ENCODE results near the gene CATSPERD. TPM values are rescaled to one million over a fixed set of nuclear protein-coding genes. Genes with fewer than 3 reads are reported as not detected.

CATSPERD gene
- total and polyA plus RNA-seq, 2 of the 4 experiments (the other 2 are of a cell fraction), result not detected

DNA sequence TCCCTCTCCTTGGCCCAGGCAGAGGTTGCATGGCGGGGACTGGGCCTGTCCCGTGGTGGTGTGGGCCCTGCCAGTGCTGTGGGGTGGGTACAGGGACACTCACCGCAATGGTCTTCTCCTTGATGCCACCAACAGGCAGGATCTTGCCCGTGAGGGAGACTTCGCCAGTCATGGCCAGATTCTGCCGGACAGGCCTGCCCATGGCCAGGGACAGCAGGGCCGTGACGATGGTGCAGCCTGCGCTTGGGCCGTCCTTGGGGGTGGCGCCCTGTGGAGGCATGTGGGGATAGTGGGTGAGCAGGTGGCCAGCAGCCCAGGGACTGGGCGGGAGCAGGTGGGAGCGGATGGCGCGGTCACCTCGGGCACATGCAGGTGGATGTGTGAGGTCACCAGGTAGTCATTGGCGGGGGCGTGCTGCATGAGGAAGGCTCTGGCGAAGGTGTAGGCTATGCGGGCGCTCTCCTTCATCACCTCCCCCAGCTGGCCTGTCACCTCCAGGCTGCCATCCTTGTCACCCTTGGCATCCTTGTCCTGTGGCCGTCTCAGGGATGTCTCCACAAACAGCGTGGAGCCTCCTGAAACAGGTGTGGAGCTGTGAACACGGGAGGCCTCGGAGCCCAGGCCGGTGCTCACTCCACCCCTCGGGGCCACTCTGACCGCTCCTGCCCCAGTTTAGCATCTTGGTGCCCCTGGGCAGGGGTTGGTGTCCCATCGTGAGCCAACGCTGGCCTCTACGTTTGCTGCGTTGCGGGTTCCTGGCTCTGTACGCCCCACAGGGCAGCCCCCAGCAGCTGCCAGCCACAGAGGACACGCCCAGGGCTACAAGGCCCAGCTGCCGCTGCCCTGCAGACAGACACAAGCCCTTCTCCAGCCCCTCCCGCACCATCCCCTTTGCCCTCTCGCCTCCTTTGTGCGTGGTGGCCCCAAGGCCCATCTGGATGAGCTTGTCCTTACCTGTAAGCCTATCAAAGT lies 27.0 kb upstream of the CATSPERD start:
- no TSS peak for BruUV-seq (replicated peaks)
- no peaks in the 10 kb centered on the region for H3K9me3 ChIP-seq (ENCODE audit: control insufficient read depth, insufficient read depth, low read length)
- dilution Hi-C loops (cut with HindIII; ENCODE audit: low sequenced_read_pairs, unreplicated experiment), result no loop called here
- 91% methylated on average over 13 of the region's 39 CpGs; no CpG with 5 or more reads in 1 of the 2 experiments for WGBS, 2 experiments (ENCODE audit: extremely low coverage in 2 of 2, insufficient read length in 1 of 2)
- H3K79me1 ChIP-seq (ENCODE audit: low read depth in 1 of 2, low read length in 2 of 2), result peaks cover 4 to 65% of the 10 kb centered on the region in 2 experiments; a peak in 3 of 4 replicates
- H3K23ac ChIP-seq (ENCODE audit: low read depth, low read length), result no peak overlapping the region
- ChIA-PET POLR2A (ENCODE audit: unreplicated experiment) (no interaction called here), CTCF (no interaction called here)
- no peak overlapping the region for H3K27ac ChIP-seq (ENCODE audit: insufficient read depth, low read length)
- intact Hi-C loops (cut with micrococcal nuclease), result no loop called here
- no peak overlapping the region for H3K14ac ChIP-seq (replicated peaks; ENCODE audit: low read depth, low read length)
- H4K91ac ChIP-seq (ENCODE audit: insufficient read depth, low read depth, low read length), result no peak overlapping the region
- no peak overlapping the region for H3K56ac ChIP-seq (ENCODE audit: extremely low read depth, insufficient read depth, low read length)
- H2BK15ac ChIP-seq (ENCODE audit: low read depth, low read length), result no peak overlapping the region
- H2AK5ac ChIP-seq (ENCODE audit: low read depth, low read length), result no peak overlapping the region
- H3K18ac ChIP-seq (ENCODE audit: low read depth, low read length), result no peak overlapping the region
- H3K4me1 ChIP-seq (ENCODE audit: control insufficient read depth, insufficient read depth, low read length), result peaks cover 2% of the 10 kb centered on the region; the same call in 1 of the 2 replicates
- no peak overlapping the region for H4K5ac ChIP-seq (ENCODE audit: low read depth, low read length)
- peak overlapping the region; percentile 70 for H2AK9ac ChIP-seq (replicated peaks; ENCODE audit: low read depth, low read length, poor library complexity)
- no peaks in the 10 kb centered on the region for H3K27me3 ChIP-seq (ENCODE audit: control insufficient read depth, insufficient read depth, low read length)
- ATAC-seq (ENCODE audit: low read depth), result no peak
- no peak overlapping the region for H3K4me3 ChIP-seq (ENCODE audit: insufficient read depth, low read depth, low read length)
- H3K4ac ChIP-seq (ENCODE audit: low read depth, low read length), result no peak overlapping the region
- no peak overlapping the region for H2BK20ac ChIP-seq (ENCODE audit: low read depth, low read length)
- H2AFZ ChIP-seq (replicated peaks; ENCODE audit: low read length, poor library complexity), result peak overlapping the region; percentile 23
- H4K8ac ChIP-seq (ENCODE audit: low read depth in 2 of 2, low read length in 2 of 2), result no peak overlapping the region
- peaks cover 68% of the 10 kb centered on the region for H3K36me3 ChIP-seq (ENCODE audit: control insufficient read depth, insufficient read depth, low read length)
- DNase-seq, result no peak
- H3K9me1 ChIP-seq (ENCODE audit: insufficient read depth, low read length), result peaks cover 4% of the 10 kb centered on the region; the same call in 1 of the 2 replicates
- in situ Hi-C loops (cut with MboI; ENCODE audit: low sequenced_read_pairs), result no loop called here
- H2BK120ac ChIP-seq (ENCODE audit: low read depth, low read length), result no peak overlapping the region
- no peak overlapping the region for H2BK5ac ChIP-seq (ENCODE audit: low read depth, low read length, poor library complexity, severe bottlenecking)
- H3K9ac ChIP-seq (ENCODE audit: low read depth, low read length), result no peak overlapping the region
- H4K20me1 ChIP-seq (ENCODE audit: insufficient read depth, low read length), result peaks cover 80% of the 10 kb centered on the region
- H3K4me2 ChIP-seq (ENCODE audit: low read depth, low read length), result no peak overlapping the region
- TF ChIP-seq RAD21 (IDR thresholded peaks at IDR 0.05; ENCODE audit: low read length) (no peak), BHLHE40 (IDR thresholded peaks at IDR 0.05; ENCODE audit: low read depth, low read length) (no peak), SMC3 (IDR thresholded peaks at IDR 0.05; ENCODE audit: low read depth, low read length) (no peak), MXI1 (IDR thresholded peaks at IDR 0.05; ENCODE audit: borderline replicate concordance, low read depth, low read length) (no peak), MAFK (IDR thresholded peaks at IDR 0.05; ENCODE audit: low read depth, low read length) (no peak), ELK1 (IDR thresholded peaks at IDR 0.05; ENCODE audit: borderline replicate concordance, low read depth, low read length) (no peak), CEBPB (IDR thresholded peaks at IDR 0.05; ENCODE audit: low read depth, low read length) (no peak), RCOR1 (IDR thresholded peaks at IDR 0.05; ENCODE audit: insufficient replicate concordance, low read length) (no peak), POLR2A (IDR thresholded peaks at IDR 0.05; ENCODE audit: low read depth, low read length) (no peak), CTCF (conservative IDR thresholded peaks at IDR 0.05; ENCODE audit: low read depth, low read length) (no peak), NFE2L2 (IDR thresholded peaks at IDR 0.05; ENCODE audit: low read depth, low read length) (no peak), MAZ (IDR thresholded peaks at IDR 0.05; ENCODE audit: borderline replicate concordance, low read depth, low read length) (no peak), FOS (IDR thresholded peaks at IDR 0.05; ENCODE audit: low read depth, low read length) (no peak)
- TF ChIP-seq, protein P1, sequence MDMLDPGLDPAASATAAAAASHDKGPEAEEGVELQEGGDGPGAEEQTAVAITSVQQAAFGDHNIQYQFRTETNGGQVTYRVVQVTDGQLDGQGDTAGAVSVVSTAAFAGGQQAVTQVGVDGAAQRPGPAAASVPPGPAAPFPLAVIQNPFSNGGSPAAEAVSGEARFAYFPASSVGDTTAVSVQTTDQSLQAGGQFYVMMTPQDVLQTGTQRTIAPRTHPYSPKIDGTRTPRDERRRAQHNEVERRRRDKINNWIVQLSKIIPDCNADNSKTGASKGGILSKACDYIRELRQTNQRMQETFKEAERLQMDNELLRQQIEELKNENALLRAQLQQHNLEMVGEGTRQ (IDR thresholded peaks at IDR 0.05; ENCODE audit: low read depth, low read length), result no peak
